GM19438 (cell line): ENCODE data around the gene GNB1L.

Experiments
- ATAC-seq: cut with Tn5 transposase; IDR thresholded peaks from one replicate; pipeline ENCODE4 v1.9.1; 2021; ENCODE audit warnings: low read depth; ENCODE audit not compliant: unreplicated experiment

GNB1L gene

GRCh38 chr22:19826619-19826950 is 28.1 kb downstream of the GNB1L start:
- ATAC-seq: no peak

GRCh38 chr22:19825904-19826618 is 28.6 kb downstream of the GNB1L start:
- no peak for ATAC-seq

GRCh38 chr22:19824926-19825339 is 29.7 kb downstream of the GNB1L start:
- no peak for ATAC-seq

GRCh38 chr22:19824212-19824925 is 30.3 kb downstream of the GNB1L start:
- ATAC-seq: no peak

GRCh38 chr22:19823902-19824211 is 30.8 kb downstream of the GNB1L start:
- no peak for ATAC-seq

GRCh38 chr22:19823191-19823901 is 31.3 kb downstream of the GNB1L start:
- ATAC-seq: no peak

- no peak for ATAC-seq
Measured at GRCh38 chr22:19822301-19823117, 32.2 kb downstream of the GNB1L start.

- ATAC-seq: no peak
Measured at GRCh38 chr22:19821523-19822300, 33.0 kb downstream of the GNB1L start.

GRCh38 chr22:19820880-19821522 is 33.7 kb downstream of the GNB1L start:
- ATAC-seq: no peak

GRCh38 chr22:19819911-19820879 is 34.5 kb downstream of the GNB1L start:
- ATAC-seq: no peak

- ATAC-seq: no peak
Measured at GRCh38 chr22:19819208-19819910, 35.3 kb downstream of the GNB1L start.

GRCh38 chr22:19818324-19819207 is 36.1 kb downstream of the GNB1L start:
- no peak for ATAC-seq

GRCh38 chr22:19816372-19817119 is 38.1 kb downstream of the GNB1L start:
- no peak for ATAC-seq

- ATAC-seq: no peak
Measured at GRCh38 chr22:19815823-19816290, 38.8 kb downstream of the GNB1L start.

GRCh38 chr22:19815093-19815822 is 39.4 kb downstream of the GNB1L start:
- no peak for ATAC-seq

GRCh38 chr22:19814428-19814827 is 40.2 kb downstream of the GNB1L start:
- no peak for ATAC-seq
